PC-3 (cell line): ENCODE measurements around the gene TFEB. TPM values are rescaled to one million over a fixed set of nuclear protein-coding genes. Genes with fewer than 3 reads are reported as not detected.

Experiments used
- ATAC-seq: fragments of 200-7000 bp; cut with Tn5 transposase; 2 replicates; pipeline ENCODE4 v1.9.1; 2020; ENCODE audit warnings: mild to moderate bottlenecking, moderate library complexity
- BruUV-seq: library from RNA; stranded (reverse); fragments of 400-500 nt; replicated peaks from 2 replicates; lab custom pipeline; 2021; lab: Mats Ljungman, UMichigan
- CTCF ChIA-PET: fragments of 300-600 bp; sonication (Branson Sonifier 250); formaldehyde crosslinking; loops from one replicate; lab custom pipeline; 2022; ENCODE audit warnings: antibody characterized with exemption; lab: Charles Lee
- POLR2A ChIA-PET: fragments of 300-600 bp; sonication (Branson Sonifier 250); formaldehyde crosslinking; loops from one replicate; lab custom pipeline; 2022; ENCODE audit warnings: antibody characterized with exemption; ENCODE audit not compliant: unreplicated experiment; lab: Charles Lee
- DNase-seq: peaks from one replicate; pipeline ENCODE4 v3.0.0-alpha.2; 2015
- H2AFZ ChIP-seq: fragments of 300-600 bp; sonication (generic); 2 replicates; pipeline ENCODE4 v1.6.0; 2016; ENCODE audit warnings: antibody characterized with exemption, low read length
- H3F3A ChIP-seq: fragments of 300-600 bp; sonication (generic); one replicate; pipeline ENCODE4 v1.6.0; 2017; ENCODE audit warnings: antibody characterized with exemption, low read length, control low read depth, mild to moderate bottlenecking; ENCODE audit not compliant: unreplicated experiment
- H3K27ac ChIP-seq: fragments of 300-600 bp; sonication (generic); 2 replicates; pipeline ENCODE4 v1.5.1; 2016; ENCODE audit warnings: mild to moderate bottlenecking, low read length
- H3K27me3 ChIP-seq: fragments of 300-600 bp; sonication (generic); 2 replicates; pipeline ENCODE4 v1.6.1; 2016; ENCODE audit warnings: low read length, mixed read lengths
- H3K36me3 ChIP-seq: fragments of 300-600 bp; sonication (generic); 2 replicates; pipeline ENCODE4 v1.6.1; 2016; ENCODE audit warnings: low read depth, mixed run types, low read length, mixed read lengths
- H3K4me1 ChIP-seq: fragments of 300-600 bp; sonication (generic); 2 replicates; pipeline ENCODE4 v1.5.1; 2016; ENCODE audit warnings: low read length; ENCODE audit not compliant: insufficient read depth
- H3K4me2 ChIP-seq: fragments of 300-600 bp; sonication (generic); 2 replicates; pipeline ENCODE4 v1.6.0; 2016; ENCODE audit warnings: low read length
- H3K4me3 ChIP-seq: fragments of 300-600 bp; sonication (generic); 2 replicates; pipeline ENCODE4 v1.5.1; 2016; ENCODE audit warnings: mild to moderate bottlenecking, low read length, mixed read lengths
- H3K79me2 ChIP-seq: fragments of 300-600 bp; sonication (generic); 2 replicates; pipeline ENCODE4 v1.6.1; 2017; ENCODE audit warnings: low read length, mixed read lengths
- H3K9ac ChIP-seq: fragments of 300-600 bp; sonication (generic); 2 replicates; pipeline ENCODE4 v1.6.0; 2016; ENCODE audit warnings: mild to moderate bottlenecking, low read length
- H3K9me2 ChIP-seq: fragments of 300-600 bp; sonication (generic); replicated peaks from 2 replicates; pipeline ENCODE4 v1.6.1; 2016; ENCODE audit warnings: mixed run types, low read length, mixed read lengths
- H3K9me3 ChIP-seq: fragments of 300-600 bp; sonication (generic); 2 replicates; pipeline ENCODE4 v1.6.1; 2016; ENCODE audit warnings: low read length, mixed read lengths
- H4K20me1 ChIP-seq: fragments of 300-600 bp; sonication (generic); 2 replicates; pipeline ENCODE4 v1.6.1; 2016; ENCODE audit warnings: low read length, mixed read lengths
- CTCF ChIP-seq: fragments of 300-600 bp; sonication (generic); conservative IDR thresholded peaks from 2 replicates; pipeline ENCODE4 v1.5.1; 2017; ENCODE audit warnings: antibody characterized with exemption, low read depth, mild to moderate bottlenecking, low read length
- EZH2 ChIP-seq: fragments of 300-600 bp; sonication (generic); IDR thresholded peaks from one replicate; pipeline ENCODE4 v1.6.1; 2017; ENCODE audit warnings: antibody characterized with exemption, mild to moderate bottlenecking, low read length; ENCODE audit not compliant: unreplicated experiment
- EZH2phosphoT487 ChIP-seq: fragments of 300-600 bp; sonication (generic); IDR thresholded peaks from 2 replicates; pipeline ENCODE4 v1.6.1; 2018; ENCODE audit warnings: mild to moderate bottlenecking, antibody characterized with exemption, low read length, borderline replicate concordance
- intact Hi-C: fragments of 100-400 bp; cut with micrococcal nuclease; formaldehyde crosslinking; loops from 2 replicates; pipeline ENCODE4 v1.9.0; 2023
- total RNA-seq: library from RNA; depleted of rRNA; stranded (reverse); fragments of >200 nt; gene quantifications from 2 replicates; pipeline ENCODE4 v1.2.3, GENCODE V29; 2014

The TFEB gene
- total RNA-seq, 1 experiment from 2014 or later = 4.2 TPM

- H3K4me1 ChIP-seq = peaks cover 7% of the 10 kb centered on the region; the same call in 1 of the 2 replicates
- H3K4me2 ChIP-seq = no peak overlapping the region
- intact Hi-C loops = no loop called here
- H4K20me1 ChIP-seq = no peaks in the 10 kb centered on the region
- H3K27ac ChIP-seq = no peak overlapping the region
- H3K36me3 ChIP-seq = peaks cover 5% of the 10 kb centered on the region
- no peak overlapping the region for H3K9ac ChIP-seq
- ATAC-seq = no peak
- TF ChIP-seq EZH2 = no peak
- no peak for TF ChIP-seq EZH2phosphoT487
- no peak for TF ChIP-seq CTCF
- BruUV-seq = no TSS peak
- H2AFZ ChIP-seq = no peak overlapping the region
- no peaks in the 10 kb centered on the region for H3K9me2 ChIP-seq
- no peaks in the 10 kb centered on the region for H3K27me3 ChIP-seq
- no peak for DNase-seq
- no peak overlapping the region for H3K4me3 ChIP-seq
- H3F3A ChIP-seq = no peaks in the 10 kb centered on the region
- POLR2A ChIA-PET = no interaction called here
- H3K79me2 ChIP-seq = no peaks in the 10 kb centered on the region
- CTCF ChIA-PET = no interaction called here
- no peaks in the 10 kb centered on the region for H3K9me3 ChIP-seq
Observed at GRCh38 chr6:41648921-41649320, 86.5 kb downstream of the TFEB start.

DNA sequence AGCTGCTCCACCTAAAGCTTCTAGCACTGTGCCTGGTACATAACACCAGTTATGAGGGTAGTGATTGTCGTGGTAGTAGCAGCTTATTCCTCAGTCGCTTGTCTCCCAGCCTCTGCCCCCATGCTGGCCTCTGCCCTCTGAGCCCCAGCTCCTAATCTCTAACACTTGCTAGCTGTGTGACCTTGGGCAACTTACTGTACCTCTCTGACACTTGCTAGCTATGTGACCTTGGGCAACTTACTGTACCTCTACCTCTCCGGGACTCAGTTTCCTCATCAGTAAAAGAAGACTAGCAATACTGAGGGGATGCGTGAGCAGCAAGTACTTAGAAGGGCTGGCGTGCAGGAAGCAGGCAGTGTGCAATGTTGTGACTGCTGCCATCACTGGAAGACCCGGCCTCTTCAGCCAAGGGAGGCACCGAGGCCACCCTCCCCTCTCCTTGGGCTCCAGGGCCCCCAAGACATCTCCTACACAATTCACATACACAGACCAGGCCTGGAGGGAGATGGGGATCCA, 87.3 kb downstream of the TFEB start:
- H3K27ac ChIP-seq = no peak overlapping the region
- H3K27me3 ChIP-seq = no peaks in the 10 kb centered on the region
- H4K20me1 ChIP-seq = no peaks in the 10 kb centered on the region
- no peak for TF ChIP-seq CTCF
- TF ChIP-seq EZH2phosphoT487 = no peak
- TF ChIP-seq EZH2 = no peak
- no peaks in the 10 kb centered on the region for H3K9me3 ChIP-seq
- no peaks in the 10 kb centered on the region for H3K79me2 ChIP-seq
- H3F3A ChIP-seq = no peaks in the 10 kb centered on the region
- no peak for ATAC-seq
- CTCF ChIA-PET = no interaction called here
- intact Hi-C loops = no loop called here
- H3K4me1 ChIP-seq = peaks cover 7% of the 10 kb centered on the region; the same call in 1 of the 2 replicates
- no peak overlapping the region for H3K9ac ChIP-seq
- H2AFZ ChIP-seq = no peak overlapping the region
- no peaks in the 10 kb centered on the region for H3K9me2 ChIP-seq
- no peak for DNase-seq
- H3K36me3 ChIP-seq = peaks cover 5% of the 10 kb centered on the region
- POLR2A ChIA-PET = no interaction called here
- BruUV-seq = no TSS peak
- H3K4me3 ChIP-seq = no peak overlapping the region
- no peak overlapping the region for H3K4me2 ChIP-seq

DNA sequence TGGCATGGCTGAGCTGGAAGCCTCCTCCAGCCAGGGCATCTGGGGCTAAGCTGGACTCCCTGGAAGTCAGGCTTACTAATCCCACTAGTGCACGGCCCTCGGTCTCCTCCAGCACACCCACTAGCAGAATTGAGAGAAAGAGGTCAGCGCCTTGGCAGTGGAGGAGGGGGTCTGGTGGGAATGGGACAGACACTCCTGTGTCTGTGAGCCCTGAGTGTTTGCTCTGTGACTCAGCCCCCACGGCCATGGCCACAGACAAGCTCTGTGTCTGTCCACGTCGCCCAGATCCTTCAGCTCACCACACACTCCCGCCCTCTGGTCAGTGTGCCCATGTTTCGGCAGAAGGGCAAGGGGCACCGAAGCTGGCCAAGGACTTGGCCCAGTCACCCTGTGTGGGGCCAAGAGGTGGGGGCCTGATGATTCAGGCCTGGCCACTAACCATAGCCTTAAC, 88.3 kb downstream of the TFEB start:
- POLR2A ChIA-PET = no interaction called here
- Histone ChIP-seq H3K27me3 (no peaks in the 10 kb centered on the region), H3K4me3 (no peak overlapping the region), H3K79me2 (no peaks in the 10 kb centered on the region), H3K4me2 (no peak overlapping the region), H3F3A (no peaks in the 10 kb centered on the region), H3K4me1 (peaks cover 7% of the 10 kb centered on the region; the same call in 1 of the 2 replicates), H3K9ac (no peak overlapping the region), H3K36me3 (peaks cover 5% of the 10 kb centered on the region), H2AFZ (no peak overlapping the region), H4K20me1 (no peaks in the 10 kb centered on the region), H3K9me2 (no peaks in the 10 kb centered on the region), H3K27ac (no peak overlapping the region), H3K9me3 (no peaks in the 10 kb centered on the region)
- CTCF ChIA-PET = no interaction called here
- intact Hi-C loops = no loop called here
- TF ChIP-seq CTCF = no peak
- no peak for TF ChIP-seq EZH2
- no peak for TF ChIP-seq EZH2phosphoT487
- no TSS peak for BruUV-seq
- no peak for DNase-seq
- ATAC-seq = peak; percentile 45; the same call in 1 of the 2 replicates
